ENCODE measurements around the gene COL6A1. TPM values are rescaled to one million over a fixed set of nuclear protein-coding genes. Genes with fewer than 3 reads are reported as not detected.
"Not testable (repeated sequence)": the region's sequence is repeated elsewhere in the genome, so short reads cannot be mapped to it uniquely, and the experiment has no call there.

The COL6A1 gene
- total RNA-seq, 1 experiment from 2014 or later = 193 TPM

GRCh38 chr21:45975020-45975666 is 6.4 kb upstream of the COL6A1 start:
- Histone ChIP-seq H3K23me2 (ENCODE audit: insufficient read length, low read depth, low read length, poor library complexity, severe bottlenecking) (peaks cover 27% of the 10 kb centered on the region), H3T11ph (ENCODE audit: low read length) (no peak overlapping the region), H3K27me3 (ENCODE audit: insufficient read depth, low read length) (no peaks in the 10 kb centered on the region), H3K79me1 (ENCODE audit: insufficient read depth, low read depth, low read length, poor library complexity, severe bottlenecking) (no peaks in the 10 kb centered on the region), H4K5ac (ENCODE audit: insufficient read length, low read depth, low read length) (no peak overlapping the region), H2AFZ (ENCODE audit: low read length) (no peak overlapping the region), H3K9ac (ENCODE audit: extremely low read depth, insufficient read length, low read length) (no peak overlapping the region), H3K56ac (ENCODE audit: insufficient read length, low read depth, low read length) (no peak overlapping the region), H2BK12ac (ENCODE audit: insufficient read length, low read depth, low read length) (no peak overlapping the region), H3K27ac (ENCODE audit: insufficient read length, low read depth, low read length) (no peak overlapping the region), H3K4me1 (ENCODE audit: insufficient read depth, low read length) (no peaks in the 10 kb centered on the region; the same call in 1 of the 2 replicates), H3K4ac (ENCODE audit: low read depth, low read length) (no peak overlapping the region), H2BK15ac (ENCODE audit: low read depth, low read length) (no peak overlapping the region), H3K9me3 (ENCODE audit: control insufficient read depth, low read depth, low read length) (no peaks in the 10 kb centered on the region), H4K20me1 (ENCODE audit: control insufficient read depth, insufficient read depth, insufficient read length) (no peaks in the 10 kb centered on the region), H3K18ac (ENCODE audit: insufficient read length, low read depth, low read length) (no peak overlapping the region), H2BK120ac (ENCODE audit: low read depth, low read length, poor library complexity, severe bottlenecking) (no peak overlapping the region), H3K23ac (ENCODE audit: insufficient read length, low read depth, low read length) (no peak overlapping the region), H3K14ac (ENCODE audit: insufficient read depth, low read length) (no peak overlapping the region), H3K4me2 (ENCODE audit: insufficient read depth, insufficient read length, low read length) (peak overlapping the region; percentile 82), H4K91ac (ENCODE audit: insufficient read length, low read depth, low read length) (no peak overlapping the region), H4K8ac (replicated peaks; ENCODE audit: insufficient read length, low read depth, low read length) (no peak overlapping the region), H3K79me2 (ENCODE audit: insufficient read depth, low read length) (no peaks in the 10 kb centered on the region), H2AK5ac (ENCODE audit: insufficient read length, low read length) (no peak overlapping the region), H2BK5ac (ENCODE audit: insufficient read length, low read length) (no peak overlapping the region), H2BK20ac (ENCODE audit: low read depth, low read length, poor library complexity, severe bottlenecking) (no peak overlapping the region)
- TF ChIP-seq CTCF (conservative IDR thresholded peaks at IDR 0.05) = no peak
- no peaks in the 10 kb centered on the region; a peak in 1 of 5 replicates for H3K9me3 Mint-ChIP-seq
- peaks cover 12% of the 10 kb centered on the region for H3K27me3 Mint-ChIP-seq (ENCODE audit: low read depth)
- H3K36me3 Mint-ChIP-seq (ENCODE audit: insufficient read depth in 1 of 3, low read depth in 3 of 3) = no peaks in the 10 kb centered on the region; a peak in 1 of 7 replicates
- no CpG with 5 or more reads among the region's 33 CpGs for WGBS (ENCODE audit: extremely low coverage, insufficient read length, low lambda C conversion rate)
- peak overlapping the region in 2 of 3 experiments; percentile 16 to 29; a peak in 2 of 7 replicates for H3K27ac Mint-ChIP-seq
- H3K4me1 Mint-ChIP-seq = peaks cover 21 to 25% of the 10 kb centered on the region in 2 experiments
- DNase-seq = peak; percentile 69
- peak overlapping the region; percentile 67 to 83 for H3K4me3 Mint-ChIP-seq

GRCh38 chr21:45975667-45976409 is 5.7 kb upstream of the COL6A1 start:
- H3K27me3 ChIP-seq (ENCODE audit: insufficient read depth, low read length); H3K9me3 Mint-ChIP-seq; H2AFZ ChIP-seq (ENCODE audit: low read length); H3K18ac ChIP-seq (ENCODE audit: insufficient read length, low read depth, low read length); H3K79me1 ChIP-seq (ENCODE audit: insufficient read depth, low read depth, low read length, poor library complexity, severe bottlenecking); H3K56ac ChIP-seq (ENCODE audit: insufficient read length, low read depth, low read length); H2BK5ac ChIP-seq (ENCODE audit: insufficient read length, low read length); H2BK12ac ChIP-seq (ENCODE audit: insufficient read length, low read depth, low read length); H2BK15ac ChIP-seq (ENCODE audit: low read depth, low read length); H3K4me1 ChIP-seq (ENCODE audit: insufficient read depth, low read length); H3K14ac ChIP-seq (ENCODE audit: insufficient read depth, low read length); H3K79me2 ChIP-seq (ENCODE audit: insufficient read depth, low read length); H3K36me3 Mint-ChIP-seq (ENCODE audit: insufficient read depth in 1 of 3, low read depth in 3 of 3); H3K4ac ChIP-seq (ENCODE audit: low read depth, low read length); H2BK20ac ChIP-seq (ENCODE audit: low read depth, low read length, poor library complexity, severe bottlenecking); H4K20me1 ChIP-seq (ENCODE audit: control insufficient read depth, insufficient read depth, insufficient read length); H4K91ac ChIP-seq (ENCODE audit: insufficient read length, low read depth, low read length); H3K9ac ChIP-seq (ENCODE audit: extremely low read depth, insufficient read length, low read length); H3K9me3 ChIP-seq (ENCODE audit: control insufficient read depth, low read depth, low read length); H4K5ac ChIP-seq (ENCODE audit: insufficient read length, low read depth, low read length); H3T11ph ChIP-seq (ENCODE audit: low read length); H4K8ac ChIP-seq (replicated peaks; ENCODE audit: insufficient read length, low read depth, low read length); H2AK5ac ChIP-seq (ENCODE audit: insufficient read length, low read length); H3K23ac ChIP-seq (ENCODE audit: insufficient read length, low read depth, low read length); H3K27ac ChIP-seq (ENCODE audit: insufficient read length, low read depth, low read length); H2BK120ac ChIP-seq (ENCODE audit: low read depth, low read length, poor library complexity, severe bottlenecking): not testable (repeated sequence)
- H3K23me2 ChIP-seq (ENCODE audit: insufficient read length, low read depth, low read length, poor library complexity, severe bottlenecking) = peaks cover 27% of the 10 kb centered on the region
- peak; percentile 29 for DNase-seq
- Mint-ChIP-seq H3K4me1 (peaks cover 21 to 25% of the 10 kb centered on the region in 2 experiments), H3K4me3 (peak overlapping the region; percentile 67 to 83), H3K27ac (peak overlapping the region in 2 of 3 experiments; percentile 16 to 29; a peak in 3 of 7 replicates), H3K27me3 (ENCODE audit: low read depth) (peaks cover 12% of the 10 kb centered on the region)
- H3K4me2 ChIP-seq (ENCODE audit: insufficient read depth, insufficient read length, low read length) = peak overlapping the region; percentile 82
- WGBS (ENCODE audit: extremely low coverage, insufficient read length, low lambda C conversion rate) = no CpG with 5 or more reads among the region's 13 CpGs
